Measurements from ENCODE around the gene GNG2. TPM values are rescaled to one million over a fixed set of nuclear protein-coding genes. Genes with fewer than 3 reads are reported as not detected.

Gene GNG2
- total RNA-seq, 1 donor from 2014 or later, result 68.7 TPM

- H3K4me3 Mint-ChIP-seq, result no peak overlapping the region
- CTCF ChIA-PET, result no interaction called here
- intact Hi-C loops (cut with micrococcal nuclease), result no loop called here
Observed at GRCh38 chr14:51859131-51859530, 1.3 kb upstream of the GNG2 start.

GRCh38 chr14:51860825-51861499 is 550 bp downstream of the GNG2 start:
- H3K4me3 Mint-ChIP-seq, result peak overlapping the region; percentile 95
- CTCF ChIA-PET, result interaction anchor here (0.6 to 3.1 kb wide), 10 partner anchors 10 to 118 kb away, joined by 3 to 11 read pairs (median 4); no protein-coding TSS in a partner anchor
- peaks cover 70% of the 10 kb centered on the region for H3K4me1 Mint-ChIP-seq
- peak; percentile 15 for ATAC-seq (ENCODE audit: low read depth)
- H3K27me3 Mint-ChIP-seq, result no peaks in the 10 kb centered on the region
- peaks cover 2% of the 10 kb centered on the region for H3K9me3 Mint-ChIP-seq
- DNase-seq, result no peak
- TF ChIP-seq CTCF (IDR thresholded peaks at IDR 0.05), result no peak
- POLR2A ChIA-PET, result interaction anchor here (0.7 to 9.8 kb wide), 11 partner anchors 9 to 128 kb away, joined by 3 to 143 read pairs (median 10); partner anchors contain the start of gene RTRAF
- H3K27ac Mint-ChIP-seq, result peak overlapping the region; percentile 88
- H3K36me3 Mint-ChIP-seq (ENCODE audit: low read depth), result peaks cover 19% of the 10 kb centered on the region
- intact Hi-C loops (cut with micrococcal nuclease), result loop anchor here (1.0 to 10.0 kb wide), 8 partner anchors 12 to 1996 kb away; no protein-coding TSS in a partner anchor

More at GRCh38 chr14:51859131-51859530, 1.3 kb upstream of the GNG2 start:
- Mint-ChIP-seq H3K9me3 (peaks cover 2% of the 10 kb centered on the region), H3K4me1 (peaks cover 60% of the 10 kb centered on the region), H3K27me3 (no peaks in the 10 kb centered on the region), H3K36me3 (ENCODE audit: low read depth) (peaks cover 12% of the 10 kb centered on the region), H3K27ac (peak overlapping the region; percentile 27)
- no peak for TF ChIP-seq CTCF (IDR thresholded peaks at IDR 0.05)
- POLR2A ChIA-PET, result interaction anchor here (0.7 kb wide), 1 partner anchor 749 kb away, joined by 3 read pairs; no protein-coding TSS in a partner anchor
- ATAC-seq (ENCODE audit: low read depth) (no peak), DNase-seq (no peak)

GRCh38 chr14:51862176-51862796 is 1.9 kb downstream of the GNG2 start:
- ATAC-seq (ENCODE audit: low read depth) (peak; percentile 9), DNase-seq (no peak)
- Mint-ChIP-seq H3K27ac (peak overlapping the region; percentile 88), H3K4me1 (peaks cover 67% of the 10 kb centered on the region), H3K9me3 (no peaks in the 10 kb centered on the region), H3K4me3 (peak overlapping the region; percentile 95), H3K36me3 (ENCODE audit: low read depth) (peaks cover 19% of the 10 kb centered on the region), H3K27me3 (no peaks in the 10 kb centered on the region)
- POLR2A ChIA-PET, result interaction anchor here (0.7 to 9.8 kb wide), 7 partner anchors 10 to 714 kb away, joined by 7 to 143 read pairs (median 19); no protein-coding TSS in a partner anchor
- CTCF ChIA-PET, result interaction anchor here (3.1 kb wide), 1 partner anchor 116 kb away, joined by 11 read pairs; no protein-coding TSS in a partner anchor
- intact Hi-C loops (cut with micrococcal nuclease), result loop anchor here (5.0 to 10.0 kb wide), 2 partner anchors 115 to 1997 kb away; no protein-coding TSS in a partner anchor
- no peak for TF ChIP-seq CTCF (IDR thresholded peaks at IDR 0.05)

- DNase-seq (no peak), ATAC-seq (ENCODE audit: low read depth) (no peak)
- POLR2A ChIA-PET, result interaction anchor here (0.7 to 9.8 kb wide), 5 partner anchors 9 to 1262 kb away, joined by 7 to 143 read pairs (median 13); no protein-coding TSS in a partner anchor
- no peak for TF ChIP-seq CTCF (IDR thresholded peaks at IDR 0.05)
- peak overlapping the region; percentile 88 for H3K27ac Mint-ChIP-seq
- no peaks in the 10 kb centered on the region for H3K9me3 Mint-ChIP-seq
- no peaks in the 10 kb centered on the region for H3K27me3 Mint-ChIP-seq
- peaks cover 19% of the 10 kb centered on the region for H3K36me3 Mint-ChIP-seq (ENCODE audit: low read depth)
- CTCF ChIA-PET, result no interaction called here
- H3K4me1 Mint-ChIP-seq, result peaks cover 65% of the 10 kb centered on the region
- intact Hi-C loops (cut with micrococcal nuclease), result loop anchor here (5.0 to 10.0 kb wide), 2 partner anchors 114 to 1998 kb away; no protein-coding TSS in a partner anchor
- peak overlapping the region; percentile 95 for H3K4me3 Mint-ChIP-seq
Observed at GRCh38 chr14:51862860-51863259, 2.4 kb downstream of the GNG2 start.

Data from activated B cell treated with CpG ODN at 0.5 μM for 24 hours (primary cell).